Tibial nerve (tissue), 3 donors: ENCODE results near the gene PANK4.

Source experiments
- POLR2A ChIP-seq, 2 donors: fragments of 450-650 bp; IDR thresholded peaks; one replicate each; pipeline ENCODE4 v1.6.1; 2017; ENCODE audit warnings: antibody characterized with exemption in 2 of 2, mild to moderate bottlenecking in 2 of 2, moderate library complexity in 2 of 2
- TF ChIP-seq, protein P1 (sequence below), 5 experiments: fragments of 200-600 bp in 3 of 5; fragments of 450-650 bp in 2 of 5; sonication (generic) in 3 of 5; IDR thresholded peaks; one replicate each; pipeline ENCODE4 v1.5.1; 2016 to 2019; ENCODE audit warnings: antibody characterized with exemption in 5 of 5, mild to moderate bottlenecking in 3 of 5, moderate library complexity in 2 of 5

GRCh38 chr1:2501820-2502119 lies 24.6 kb downstream of the PANK4 start:
- TF ChIP-seq, protein P1, sequence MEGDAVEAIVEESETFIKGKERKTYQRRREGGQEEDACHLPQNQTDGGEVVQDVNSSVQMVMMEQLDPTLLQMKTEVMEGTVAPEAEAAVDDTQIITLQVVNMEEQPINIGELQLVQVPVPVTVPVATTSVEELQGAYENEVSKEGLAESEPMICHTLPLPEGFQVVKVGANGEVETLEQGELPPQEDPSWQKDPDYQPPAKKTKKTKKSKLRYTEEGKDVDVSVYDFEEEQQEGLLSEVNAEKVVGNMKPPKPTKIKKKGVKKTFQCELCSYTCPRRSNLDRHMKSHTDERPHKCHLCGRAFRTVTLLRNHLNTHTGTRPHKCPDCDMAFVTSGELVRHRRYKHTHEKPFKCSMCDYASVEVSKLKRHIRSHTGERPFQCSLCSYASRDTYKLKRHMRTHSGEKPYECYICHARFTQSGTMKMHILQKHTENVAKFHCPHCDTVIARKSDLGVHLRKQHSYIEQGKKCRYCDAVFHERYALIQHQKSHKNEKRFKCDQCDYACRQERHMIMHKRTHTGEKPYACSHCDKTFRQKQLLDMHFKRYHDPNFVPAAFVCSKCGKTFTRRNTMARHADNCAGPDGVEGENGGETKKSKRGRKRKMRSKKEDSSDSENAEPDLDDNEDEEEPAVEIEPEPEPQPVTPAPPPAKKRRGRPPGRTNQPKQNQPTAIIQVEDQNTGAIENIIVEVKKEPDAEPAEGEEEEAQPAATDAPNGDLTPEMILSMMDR (IDR thresholded peaks at IDR 0.05): no peak
- TF ChIP-seq POLR2A (IDR thresholded peaks at IDR 0.05): no peak
